ENCODE results near the gene GRPEL1. TPM values are rescaled to one million over a fixed set of nuclear protein-coding genes. Genes with fewer than 3 reads are reported as not detected.

GRPEL1 gene
- total RNA-seq, 1 experiment from 2014 or later, result 80.1 TPM

GRCh38 chr4:7062816-7063215 is 5.0 kb downstream of the GRPEL1 start:
- intact Hi-C loops (cut with micrococcal nuclease), result no loop called here
- Histone ChIP-seq H3K79me2 (ENCODE audit: insufficient read depth, low read length) (peaks cover 67% of the 10 kb centered on the region), H2AFZ (ENCODE audit: low read depth, low read length, poor library complexity, severe bottlenecking) (no peak overlapping the region), H3K9me3 (ENCODE audit: control insufficient read depth in 1 of 2, insufficient read depth in 1 of 2, low read depth in 1 of 2, low read length in 2 of 2) (no peaks in the 10 kb centered on the region), H3K4me2 (ENCODE audit: low read length) (no peak overlapping the region), H3K27ac (ENCODE audit: low read depth, low read length) (no peak overlapping the region), H3K36me3 (ENCODE audit: control insufficient read depth in 1 of 2, insufficient read depth in 2 of 2, low read length in 2 of 2) (peaks cover 36 to 58% of the 10 kb centered on the region in 2 experiments), H3K27me3 (ENCODE audit: insufficient read depth, low read length) (no peaks in the 10 kb centered on the region), H4K20me1 (ENCODE audit: insufficient read depth) (no peaks in the 10 kb centered on the region), H3K9ac (ENCODE audit: low read length) (no peak overlapping the region), H3K9me2 (ENCODE audit: insufficient read depth) (no peaks in the 10 kb centered on the region), H3K4me1 (ENCODE audit: control insufficient read depth in 1 of 2, insufficient read depth in 2 of 2, low read length in 2 of 2) (peaks cover 5 to 11% of the 10 kb centered on the region in 2 experiments; a peak in 3 of 4 replicates), H3K4me3 (replicated peaks in 1 of 2; ENCODE audit: low read depth in 1 of 2, low read length in 2 of 2) (no peak overlapping the region)
- RAD21 ChIA-PET (ENCODE audit: low non-redundant PET in 1 of 2, low total read pairs in 2 of 2, uncharacterized antibody in 2 of 2, unreplicated experiment in 2 of 2), result no interaction called here
- POLR2A ChIA-PET, result no interaction called here
- BruUV-seq (replicated peaks), result no TSS peak
- DNase-seq (ENCODE audit: low read depth, low spot score), result no peak
- ATAC-seq, result no peak
- CTCF ChIA-PET, result interaction anchor here (1.8 kb wide), 1 partner anchor 20 kb away, joined by 6 read pairs; the partner anchor contains the start of gene TADA2B
- TF ChIP-seq POLR2AphosphoS5 (IDR thresholded peaks at IDR 0.05; ENCODE audit: low read depth, low read length) (no peak), ZBTB33 (IDR thresholded peaks at IDR 0.05; ENCODE audit: extremely low read depth, insufficient replicate concordance, low read length) (no peak), CEBPB (IDR thresholded peaks at IDR 0.05; ENCODE audit: low read depth) (no peak), TCF7L2 (IDR thresholded peaks at IDR 0.05; ENCODE audit: borderline replicate concordance, extremely low read depth, insufficient read depth, insufficient read length) (no peak), ELF1 (IDR thresholded peaks at IDR 0.05; ENCODE audit: borderline replicate concordance, low read depth) (no peak), ATF3 (IDR thresholded peaks at IDR 0.05) (no peak), REST (IDR thresholded peaks at IDR 0.05; ENCODE audit: low read depth) (no peak), SP1 (IDR thresholded peaks at IDR 0.05; ENCODE audit: low read depth) (no peak), YY1 (IDR thresholded peaks at IDR 0.05; ENCODE audit: extremely low read depth, insufficient replicate concordance, low read depth, low read length) (no peak), EGR1 (IDR thresholded peaks at IDR 0.05; ENCODE audit: low read depth) (no peak), SIN3A (IDR thresholded peaks at IDR 0.05; ENCODE audit: low read depth) (no peak), JUND (IDR thresholded peaks at IDR 0.05) (no peak)

Measured in HCT116 (cell line).